AG09319 (cell line): ENCODE measurements around the gene AP3D1.
"Not testable (repeated sequence)": the region's sequence is repeated elsewhere in the genome, so short reads cannot be mapped to it uniquely, and the experiment has no call there.

ENCODE experiments used
- DNase-seq: peaks from one replicate; pipeline ENCODE4 v3.0.0-alpha.2; 2010; ENCODE audit warnings: low read depth; ENCODE audit errors: extremely low read depth
- CTCF ChIP-seq: IDR thresholded peaks from 2 replicates; pipeline ENCODE4 v1.5.1; 2011; ENCODE audit warnings: low read depth, mild to moderate bottlenecking, inconsistent platforms, low read length, moderate library complexity

The AP3D1 gene

GRCh38 chr19:2129486-2129885 lies 21.9 kb downstream of the AP3D1 start:
- DNase-seq, result no peak
- TF ChIP-seq CTCF, result no peak

GRCh38 chr19:2129022-2129421 lies 22.3 kb downstream of the AP3D1 start:
- TF ChIP-seq CTCF, result no peak
- no peak for DNase-seq

GRCh38 chr19:2128252-2128651 lies 23.1 kb downstream of the AP3D1 start:
- not testable (repeated sequence) for DNase-seq

- DNase-seq, result no peak
- no peak for TF ChIP-seq CTCF
Observed at GRCh38 chr19:2127758-2128157, 23.6 kb downstream of the AP3D1 start.

GRCh38 chr19:2126879-2127518 lies 24.4 kb downstream of the AP3D1 start:
- no peak for DNase-seq
- no peak for TF ChIP-seq CTCF

GRCh38 chr19:2123682-2124387 lies 27.5 kb downstream of the AP3D1 start:
- no peak for TF ChIP-seq CTCF
- no peak for DNase-seq

- no peak for DNase-seq
Observed at GRCh38 chr19:2122982-2123381, 28.4 kb downstream of the AP3D1 start.

More at GRCh38 chr19:2122982-2123381, 28.4 kb downstream of the AP3D1 start:
- no peak for TF ChIP-seq CTCF
